Sigmoid colon (tissue), 4 donors: ENCODE results near the gene PLXNA4.

Experiments
- CTCF ChIP-seq, 4 experiments: fragments of 450-650 bp in 3 of 4; fragments of 200-600 bp in 1 of 4; IDR thresholded peaks; one replicate each; pipeline ENCODE4 v1.5.1; 2016 to 2019; ENCODE audit warnings: antibody characterized with exemption in 4 of 4, mild to moderate bottlenecking in 3 of 4, moderate library complexity in 2 of 4
- POLR2A ChIP-seq, 2 donors: fragments of 450-650 bp; IDR thresholded peaks; one replicate each; pipeline ENCODE4 v1.6.1; 2016; ENCODE audit warnings: antibody characterized with exemption in 2 of 2, mild to moderate bottlenecking in 2 of 2, moderate library complexity in 2 of 2
- POLR2AphosphoS5 ChIP-seq, 4 donors: sonication (generic); formaldehyde crosslinking; IDR thresholded peaks; one replicate each; pipeline ENCODE4 v1.6.1; 2017; ENCODE audit warnings: antibody characterized with exemption in 4 of 4

DNA sequence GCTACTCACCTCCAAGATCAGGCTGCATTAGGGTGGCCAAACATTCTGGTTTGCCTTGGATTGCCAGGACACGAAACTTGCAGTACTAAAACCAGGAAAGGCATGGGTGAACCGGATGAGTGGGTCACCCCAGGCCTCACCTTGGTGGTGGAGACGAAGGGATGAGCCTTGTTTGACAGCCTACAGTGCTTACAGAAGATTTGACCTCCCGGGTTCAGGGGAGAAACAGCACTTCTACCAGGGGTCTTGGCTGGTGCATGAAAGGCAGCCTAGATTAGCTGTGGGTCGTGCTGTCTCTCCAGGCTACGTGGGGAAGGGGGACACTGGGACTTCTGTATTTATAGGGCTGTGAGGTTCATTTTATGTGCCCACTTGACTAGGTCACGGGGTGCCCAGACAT is 469.8 kb downstream of the PLXNA4 start:
- no peak for TF ChIP-seq CTCF (IDR thresholded peaks at IDR 0.05)
- TF ChIP-seq POLR2A (IDR thresholded peaks at IDR 0.05) = no peak
- TF ChIP-seq POLR2AphosphoS5 (IDR thresholded peaks at IDR 0.05) = no peak
